GM19240 (cell line): ENCODE results near the gene ANKRD6.
"Not testable (repeated sequence)": the region's sequence is repeated elsewhere in the genome, so short reads cannot be mapped to it uniquely, and the experiment has no call there.

Experiments used
- DNase-seq: peaks from one replicate; pipeline ENCODE4 v3.0.0; 2011; ENCODE audit warnings: low spot score; ENCODE audit not compliant: insufficient read length

Gene ANKRD6

DNA sequence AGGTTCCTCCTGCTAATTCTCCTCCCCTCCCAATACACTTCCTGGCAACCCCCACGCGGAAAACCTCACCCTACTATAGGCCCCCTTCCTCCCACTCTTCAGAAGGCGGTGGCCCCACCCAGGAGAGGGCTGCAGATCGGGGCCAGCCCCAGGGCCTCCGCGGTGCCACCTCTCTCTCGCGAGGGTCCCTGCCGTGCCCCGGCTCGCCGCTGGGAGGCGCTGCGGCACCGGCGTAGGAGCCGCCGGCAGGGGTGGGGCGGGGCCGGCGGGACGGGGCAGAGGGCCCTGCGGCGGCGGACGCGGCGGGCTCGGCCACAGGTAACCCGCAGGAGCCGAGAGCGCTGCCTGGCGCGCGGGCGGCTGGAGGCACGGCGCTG, at the start of gene ANKRD6:
ANKRD6 (plus strand) TSS at position 278 of the 377 bp plus-strand sequence. CDS start 133,825 bp downstream, outside the sequence.
- DNase-seq = peak; percentile 68

- DNase-seq = no peak
These were observed 47.7 kb upstream of the ANKRD6 start for GRCh38 chr6:89385156-89385667.

DNA sequence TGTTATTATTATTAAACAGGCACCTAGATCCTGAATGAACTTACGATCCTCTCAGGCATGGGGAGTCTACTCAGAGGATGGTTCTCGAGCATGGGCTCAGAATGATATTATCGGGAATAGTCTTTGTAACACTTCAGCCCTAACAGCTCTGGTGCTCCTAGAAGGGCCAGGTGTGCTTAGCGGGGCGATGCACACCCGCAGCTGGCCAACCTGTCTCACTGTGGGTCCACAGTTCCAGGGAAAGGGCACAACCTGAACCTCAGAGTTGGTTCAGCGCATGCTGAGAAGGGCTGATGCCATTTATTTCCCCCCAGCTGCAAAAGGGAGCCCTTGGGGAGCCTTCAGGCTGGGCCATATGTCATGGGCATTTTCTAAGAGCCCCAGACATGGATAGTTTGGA, 47.1 kb upstream of the ANKRD6 start:
- no peak for DNase-seq

DNA sequence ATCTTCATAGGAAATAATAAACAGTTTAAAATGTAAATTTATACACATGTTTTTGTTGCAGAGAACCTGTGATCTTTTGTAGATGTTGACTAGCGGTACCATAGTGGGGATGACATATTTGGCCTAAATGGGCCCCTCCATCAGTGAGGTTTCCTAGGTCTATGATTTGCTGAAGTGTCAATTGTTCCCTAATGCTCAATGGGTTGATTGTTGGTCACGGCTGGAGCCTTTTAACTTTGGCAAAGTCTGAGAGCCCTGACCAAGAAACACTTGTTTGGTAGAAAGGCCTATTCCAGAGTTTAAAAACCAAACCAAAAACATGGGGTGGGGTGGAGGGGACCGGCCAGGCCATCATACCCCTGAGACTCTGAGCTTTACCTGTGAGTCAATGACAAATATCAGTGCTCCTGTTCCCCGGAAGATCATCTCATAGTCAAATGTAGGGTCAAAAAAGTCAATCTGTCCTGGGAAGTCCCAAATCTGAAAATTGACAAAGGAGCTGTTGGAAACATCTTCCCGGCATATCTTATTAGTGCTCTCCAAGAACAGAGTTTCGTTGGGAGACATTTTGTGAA, 45.9 kb upstream of the ANKRD6 start:
- DNase-seq = no peak

GRCh38 chr6:89387516-89388201, 45.3 kb upstream of the ANKRD6 start:
- peak; percentile 41 for DNase-seq

GRCh38 chr6:89388846-89389245, 44.1 kb upstream of the ANKRD6 start:
- no peak for DNase-seq

DNA sequence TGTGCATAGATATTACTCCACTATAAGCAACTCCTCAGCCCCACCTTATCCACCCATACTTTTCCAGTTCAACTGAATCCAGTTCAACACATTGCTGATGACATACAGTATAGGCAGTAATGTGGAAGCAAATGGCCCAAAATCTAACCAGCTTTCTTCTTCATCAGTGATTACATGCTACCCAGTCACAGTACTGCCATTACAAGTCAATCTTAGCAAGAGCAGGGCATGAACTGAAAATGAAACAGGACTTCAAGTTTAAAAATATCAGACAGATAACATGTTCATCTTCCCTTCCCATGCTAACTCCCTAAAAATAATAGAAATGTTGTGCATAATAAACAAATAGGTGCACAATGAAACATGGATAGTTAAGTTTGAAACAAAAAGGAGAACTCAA, 40.1 kb upstream of the ANKRD6 start:
- no peak for DNase-seq

DNA sequence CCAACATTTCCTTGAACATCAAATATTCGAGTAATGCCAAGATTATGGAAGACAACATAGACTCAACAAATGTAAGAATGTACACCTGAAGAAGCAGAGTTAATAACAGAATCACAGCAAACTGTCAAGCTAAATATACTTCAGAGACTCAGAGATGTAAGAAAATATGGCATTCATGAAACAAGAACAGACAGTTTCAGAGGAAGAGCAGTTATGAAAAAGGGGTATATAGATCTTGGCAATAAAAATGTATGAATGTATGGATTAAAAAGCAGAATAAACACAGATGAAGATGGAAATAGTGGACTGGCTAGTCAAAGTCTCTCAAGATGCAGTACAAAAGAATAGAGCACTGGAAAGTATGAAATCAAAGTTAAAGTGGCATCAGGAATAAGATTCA, 39.3 kb upstream of the ANKRD6 start:
- DNase-seq = no peak

DNA sequence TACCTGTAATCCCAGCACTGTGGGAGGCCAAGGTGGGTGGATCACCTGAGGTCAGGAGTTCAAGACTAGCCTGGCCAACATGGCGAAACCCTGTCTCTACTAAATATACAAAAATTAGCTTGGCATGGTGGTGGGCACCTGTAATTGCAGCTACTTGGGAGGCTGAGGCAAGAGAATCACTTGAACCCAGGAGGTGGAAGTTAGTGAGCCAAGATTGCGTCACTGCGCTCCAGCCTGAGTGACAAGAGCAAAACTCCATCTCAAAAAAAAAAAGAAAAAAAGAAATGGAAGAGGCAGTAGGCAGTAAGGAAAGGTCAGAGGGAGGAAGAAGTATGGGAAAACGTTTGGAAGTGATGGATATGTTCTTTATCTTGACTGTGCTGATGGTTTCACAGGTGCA, 35.1 kb upstream of the ANKRD6 start:
- not testable (repeated sequence) for DNase-seq

GRCh38 chr6:89398762-89399525, 34.0 kb upstream of the ANKRD6 start:
- no peak for DNase-seq

DNA sequence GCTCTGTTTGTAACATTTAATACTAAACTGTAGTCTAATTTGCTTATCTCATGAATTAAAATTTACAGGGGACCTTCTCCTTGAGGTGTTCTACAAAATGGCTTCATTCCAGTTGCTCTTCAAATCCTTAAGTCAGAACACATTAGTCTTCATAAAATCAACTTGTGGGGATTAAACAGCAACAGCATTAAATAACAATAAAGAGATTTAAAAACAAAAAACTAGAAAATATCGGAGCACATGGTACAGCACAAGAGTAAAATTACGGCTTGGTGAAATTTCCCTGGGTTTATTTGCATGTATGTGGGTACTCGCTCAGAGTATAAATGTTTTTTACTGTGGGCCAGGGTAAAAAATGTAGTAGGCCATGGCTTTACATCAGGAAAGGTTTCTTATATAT, 32.9 kb upstream of the ANKRD6 start:
- no peak for DNase-seq

DNA sequence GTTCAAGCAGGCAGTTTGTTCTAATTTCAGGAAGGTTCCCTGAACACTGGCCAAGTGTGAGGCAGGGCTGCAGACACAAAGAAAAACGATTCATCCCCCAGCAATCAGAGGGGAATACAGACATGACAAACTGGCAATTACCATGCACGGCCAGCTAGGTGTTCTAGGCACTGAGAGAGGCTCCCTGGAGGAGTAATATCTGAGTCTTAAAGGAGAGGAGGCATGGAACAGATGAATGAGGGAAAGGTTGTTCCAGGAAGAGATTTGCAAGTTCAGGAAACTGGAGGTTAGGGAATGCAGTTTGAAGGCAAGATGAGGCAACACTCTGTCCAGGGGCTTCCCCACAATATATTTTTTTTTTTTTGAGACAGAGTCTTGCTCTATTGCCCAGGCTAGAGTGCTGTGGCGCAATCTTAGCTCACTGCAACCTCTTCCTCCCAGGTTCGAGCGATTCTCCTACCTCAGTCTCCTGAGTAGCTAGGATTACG, 32.0 kb upstream of the ANKRD6 start:
- no peak for DNase-seq

GRCh38 chr6:89402776-89403175, 30.2 kb upstream of the ANKRD6 start:
- no peak for DNase-seq

DNA sequence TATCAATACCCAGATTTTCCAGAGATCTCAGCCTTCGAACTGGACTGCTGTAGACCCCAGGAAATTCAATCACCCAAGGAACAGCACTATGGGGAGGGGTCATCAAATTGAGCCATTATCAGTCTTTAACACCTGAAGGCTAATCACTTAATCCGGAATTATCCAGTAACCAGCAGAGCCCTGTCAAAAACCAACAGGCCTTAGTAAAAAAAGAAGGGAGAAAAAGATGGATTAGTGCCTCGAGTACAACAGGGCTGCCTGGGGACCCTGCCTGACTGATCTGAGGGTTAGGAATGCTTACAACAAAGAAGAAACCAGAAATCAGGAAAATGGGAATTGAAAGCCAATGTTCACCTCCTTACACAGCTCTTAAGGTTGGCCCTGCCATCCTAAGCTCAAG, 28.4 kb upstream of the ANKRD6 start:
- no peak for DNase-seq

- DNase-seq = no peak
These were observed 26.8 kb upstream of the ANKRD6 start for GRCh38 chr6:89406141-89406540.

DNA sequence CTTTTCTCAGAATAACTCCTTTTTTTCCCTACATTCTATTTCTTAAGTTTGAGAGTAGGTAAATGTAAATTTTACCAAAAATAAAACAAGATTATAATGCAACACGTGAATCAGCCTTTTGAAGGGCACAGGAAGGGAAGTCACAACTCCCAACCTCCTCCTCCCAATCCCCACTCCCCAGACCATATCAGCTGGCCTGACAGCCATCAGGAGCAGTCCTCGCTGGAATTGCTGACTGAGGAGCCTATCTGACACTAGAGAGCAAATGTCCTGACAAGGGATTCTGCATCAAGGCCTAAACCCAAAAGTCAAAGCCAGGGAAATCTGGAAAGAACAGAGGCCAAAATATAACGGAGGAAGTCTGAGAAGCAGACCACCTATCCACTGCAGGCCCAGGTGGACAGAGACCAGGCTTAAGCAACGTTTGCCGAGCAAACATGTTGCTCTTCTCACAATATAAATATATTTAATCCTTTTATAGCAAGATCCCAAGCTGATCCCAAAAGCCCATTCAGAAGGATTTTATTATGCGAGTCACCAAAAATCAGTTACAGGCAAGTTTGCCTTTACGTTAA, 23.4 kb upstream of the ANKRD6 start:
- DNase-seq = no peak

- DNase-seq = no peak
These were observed 22.7 kb upstream of the ANKRD6 start for GRCh38 chr6:89410231-89410761.

GRCh38 chr6:89410788-89411144, 22.2 kb upstream of the ANKRD6 start:
- DNase-seq = no peak

DNA sequence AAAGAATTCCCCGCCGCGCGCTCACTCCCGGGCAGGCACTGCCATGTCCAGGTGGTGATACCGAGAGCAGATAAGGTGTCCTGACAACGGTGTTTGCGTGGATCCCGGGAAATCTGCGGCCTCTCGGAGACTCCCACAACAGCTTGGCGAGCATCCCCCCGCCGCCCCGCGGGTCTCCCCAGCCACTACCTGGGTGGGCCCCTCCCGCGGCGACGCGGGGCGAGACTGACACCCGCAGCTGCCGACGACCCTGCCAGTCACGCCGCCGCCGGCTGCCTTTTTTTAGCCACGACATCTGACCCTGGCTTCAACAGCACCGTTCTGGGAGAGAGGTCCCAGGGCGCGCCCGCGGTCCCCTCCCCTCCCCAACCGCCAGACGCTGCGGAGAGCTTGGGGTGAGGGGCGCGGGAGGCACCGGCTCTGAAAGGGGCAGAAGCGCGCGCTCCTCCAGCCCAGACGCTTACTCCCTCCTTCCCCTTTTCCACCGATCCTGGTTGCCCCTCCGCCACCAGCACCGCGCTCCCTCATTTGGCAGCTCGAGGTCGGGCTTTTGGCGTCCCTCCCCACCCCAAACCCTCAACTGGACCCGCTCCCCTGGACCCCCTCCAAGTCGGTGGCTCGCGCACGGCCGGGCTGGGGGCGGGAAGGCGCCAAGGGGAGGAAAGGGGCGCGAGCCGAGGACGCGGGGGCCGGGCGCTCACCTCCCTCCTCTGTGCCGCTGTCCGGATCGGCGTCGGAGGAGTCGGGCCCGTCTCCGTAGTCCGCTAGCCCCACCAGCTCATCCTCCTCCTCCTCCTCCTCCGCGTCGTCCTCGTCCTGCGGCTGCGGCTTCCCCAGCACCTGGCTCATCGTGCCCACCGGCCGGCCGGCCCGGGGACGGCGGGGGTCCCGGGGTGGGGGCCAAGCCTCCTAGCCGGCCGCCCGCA, 21.5 kb upstream of the ANKRD6 start:
- peak; percentile 23 for DNase-seq
